Adrenal gland (tissue), 12 donors: ENCODE measurements around the gene CACHD1. TPM values are rescaled to one million over a fixed set of nuclear protein-coding genes. Genes with fewer than 3 reads are reported as not detected.

Source experiments
- DNase-seq, 7 donors: peaks; one replicate each; pipeline ENCODE4 v3.0.0-alpha.2; 2019 to 2020
- H3K27ac ChIP-seq, 5 donors: fragments of 200-600 bp; sonication (generic) in 4 of 5; 1 replicate in 3 of 5; 2 replicates in 2 of 5; pipeline versions ENCODE4 v1.5.1 to v1.8.0; 2016 to 2020; ENCODE audit warnings: mild to moderate bottlenecking in 1 of 5
- H3K27me3 ChIP-seq: fragments of 200-600 bp; 2 replicates; pipeline ENCODE4 v1.8.0; 2021
- H3K36me3 ChIP-seq, 2 donors: fragments of 200-600 bp; replicated peaks in 1 of 2; 1 replicate in 1 of 2; 2 replicates in 1 of 2; pipeline versions ENCODE4 v1.5.1 to v1.8.0; 2018 to 2022
- H3K4me1 ChIP-seq, 2 donors: fragments of 200-600 bp; replicated peaks in 1 of 2; 1 replicate in 1 of 2; 2 replicates in 1 of 2; pipeline versions ENCODE4 v1.5.1 to v1.8.0; 2018 to 2021
- H3K4me3 ChIP-seq, 4 donors: fragments of 200-600 bp; sonication (generic) in 3 of 4; one replicate each; pipeline ENCODE4 v1.5.1; 2016 to 2018
- H3K9me3 ChIP-seq, 3 donors: fragments of 200-600 bp; sonication (generic) in 1 of 3; replicated peaks in 1 of 3; 1 replicate in 2 of 3; 2 replicates in 1 of 3; pipeline versions ENCODE4 v1.5.1 to v1.8.0; 2016 to 2021
- CTCF ChIP-seq, 6 experiments: fragments of 450-650 bp in 4 of 6; fragments of 200-600 bp in 2 of 6; sonication (generic) in 1 of 6; IDR thresholded peaks; 1 replicate in 5 of 6; 2 replicates in 1 of 6; pipeline versions ENCODE4 v1.5.1 to v1.8.0; 2016 to 2021; ENCODE audit warnings: antibody characterized with exemption in 6 of 6, mild to moderate bottlenecking in 2 of 6, moderate library complexity in 1 of 6
- POLR2A ChIP-seq, 2 donors: fragments of 450-650 bp; IDR thresholded peaks; one replicate each; pipeline ENCODE4 v1.6.1; 2017; ENCODE audit warnings: antibody characterized with exemption in 2 of 2, mild to moderate bottlenecking in 2 of 2, moderate library complexity in 1 of 2
- WGBS, 4 donors: extraction: QIAGEN DNeasy Blood & Tissue Kit in 2 of 4; methylation state at CpG; one replicate each; pipeline versions ENCODE4 v1.1.5 to v1.1.7; 2013 to 2017; 5-methylcytosine and 5-hydroxymethylcytosine counted together
- intact Hi-C, 2 donors: fragments of 100-400 bp; cut with DNase I; formaldehyde crosslinking; loops; one replicate each; pipeline versions ENCODE4 v1.14.1 to v1.15.0; 2022 to 2023
- polyA plus RNA-seq, 3 donors: library from polyadenylated mRNA; stranded (reverse); fragments of 200-250 nt in 2 of 3; fragments of 350-450 nt in 1 of 3; fragmentation: Illumina TruSeq in 1 of 3; extraction: RNeasy Lipid Tissue Mini Kit (QIAGEN cat#74804) in 1 of 3; gene quantifications; one replicate each; pipeline ENCODE4 v1.2.3, GENCODE V29; 2013 to 2014
- total RNA-seq, 9 donors: library from RNA; depleted of rRNA in 4 of 9; stranded (reverse); fragments of >200 nt in 4 of 9; fragments of 120-200 nt in 1 of 9; fragmentation: NEBNext Ultra II Directional in 1 of 9; extraction: Animal tissue kit (Norgen Biotek cat#: 25700) in 1 of 9; gene quantifications; one replicate each; pipeline versions ENCODE4 v1.1.0 to v1.2.4, GENCODE V29; 2013 to 2023
- donor health status: healthy with polysubstance abuse.
- donor health status: Bipolar disorder and iron deficiency.
- donor health status: DM: yes; HTN: yes; CAD: no.
- donor health status: DM: no; HTN: no; CAD: no.
- donor health status: DM: no; HTN: no; CAD: no.
- donor health status: DM: yes; HTN: yes; CAD: no.

Gene CACHD1
- total and polyA plus RNA-seq, 12 donors, result 14.8 to 43.1 (median 24.0) TPM

DNA sequence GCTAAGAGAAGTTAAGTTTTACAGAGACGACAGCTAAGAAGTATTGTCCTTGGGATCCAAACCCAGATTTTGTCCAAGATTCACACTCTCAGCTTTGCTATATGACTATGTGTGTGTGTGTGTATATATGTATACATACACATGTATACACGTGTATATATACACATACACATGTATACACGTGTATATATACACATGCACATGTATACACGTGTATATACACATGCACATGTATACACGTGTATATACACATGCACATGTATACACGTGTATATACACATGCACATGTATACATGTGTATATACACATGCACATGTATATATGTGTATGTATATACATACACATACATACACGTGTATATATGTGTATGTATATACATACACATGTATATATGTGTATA, 3.9 kb upstream of the CACHD1 start:
- Histone ChIP-seq H3K27me3 (no peaks in the 10 kb centered on the region), H3K27ac (no peak overlapping the region), H3K4me1 (no peaks in the 10 kb centered on the region), H3K4me3 (no peak overlapping the region), H3K36me3 (no peaks in the 10 kb centered on the region), H3K9me3 (no peaks in the 10 kb centered on the region)
- no peak for TF ChIP-seq CTCF (IDR thresholded peaks at IDR 0.05)
- no peak for TF ChIP-seq POLR2A (IDR thresholded peaks at IDR 0.05)
- no peak for DNase-seq
- intact Hi-C loops, result no loop called here
- 79 to 84% (median 79%) methylated on average over 7 of the region's 7 CpGs for WGBS, 4 donors

GRCh38 chr1:64469116-64469976, 583 bp upstream of the CACHD1 start:
- TF ChIP-seq POLR2A (IDR thresholded peaks at IDR 0.05) (no peak), CTCF (IDR thresholded peaks at IDR 0.05) (no peak)
- peak overlapping the region in 3 of 5 donors; percentile 74 to 88 (median 80) for H3K27ac ChIP-seq
- DNase-seq, result peak in 3 of 7 donors; percentile 32 to 57 (median 57)
- H3K4me3 ChIP-seq, result peak overlapping the region in 2 of 4 donors; percentile 55 to 100
- 12 to 28% (median 20%) methylated on average over 13 to 28 of the region's 28 CpGs for WGBS, 4 donors
- H3K9me3 ChIP-seq, result no peaks in the 10 kb centered on the region
- no peaks in the 10 kb centered on the region for H3K36me3 ChIP-seq
- H3K27me3 ChIP-seq, result no peaks in the 10 kb centered on the region
- peaks cover 10 to 19% of the 10 kb centered on the region in 2 donors for H3K4me1 ChIP-seq
- intact Hi-C loops, result no loop called here

GRCh38 chr1:64470665-64471217, 812 bp downstream of the CACHD1 start:
- H3K27me3 ChIP-seq, result no peaks in the 10 kb centered on the region
- peak in 6 of 7 donors; percentile 25 to 51 (median 44) for DNase-seq
- H3K4me1 ChIP-seq, result peaks cover 24 to 31% of the 10 kb centered on the region in 2 donors
- no peaks in the 10 kb centered on the region for H3K36me3 ChIP-seq
- 0 to 1% (median 0%) methylated on average over 9 to 43 of the region's 43 CpGs for WGBS, 4 donors
- TF ChIP-seq CTCF (IDR thresholded peaks at IDR 0.05) (no peak), POLR2A (IDR thresholded peaks at IDR 0.05) (no peak)
- peak overlapping the region; percentile 43 to 100 (median 64) for H3K4me3 ChIP-seq
- intact Hi-C loops, result loop anchor here (5.0 to 10.0 kb wide), 4 partner anchors 37 to 204 kb away; no protein-coding TSS in a partner anchor
- no peaks in the 10 kb centered on the region for H3K9me3 ChIP-seq
- H3K27ac ChIP-seq, result peak overlapping the region; percentile 30 to 88 (median 74)
